ENCODE data around the gene PAMR1.

DNA sequence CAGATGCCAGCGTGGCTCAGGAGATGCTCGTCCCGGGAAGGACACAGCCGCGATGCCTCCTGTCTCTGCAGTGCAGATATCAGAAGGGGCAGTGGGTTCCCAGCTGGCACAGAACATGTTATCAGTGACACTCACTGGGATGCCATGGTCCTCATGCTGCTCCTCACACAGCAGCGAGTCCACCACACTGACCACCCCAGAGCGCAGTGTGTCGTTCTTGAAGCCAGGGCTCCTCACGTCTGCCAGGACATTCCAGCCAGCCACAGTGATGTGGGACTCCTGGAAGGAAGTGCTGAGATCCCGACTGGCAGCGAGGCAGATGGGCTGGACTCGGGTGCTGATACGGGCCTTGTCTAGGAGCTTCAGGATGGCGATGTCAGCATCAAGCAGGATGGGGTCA, 93.0 kb downstream of the PAMR1 start:
- TF ChIP-seq, protein P1, sequence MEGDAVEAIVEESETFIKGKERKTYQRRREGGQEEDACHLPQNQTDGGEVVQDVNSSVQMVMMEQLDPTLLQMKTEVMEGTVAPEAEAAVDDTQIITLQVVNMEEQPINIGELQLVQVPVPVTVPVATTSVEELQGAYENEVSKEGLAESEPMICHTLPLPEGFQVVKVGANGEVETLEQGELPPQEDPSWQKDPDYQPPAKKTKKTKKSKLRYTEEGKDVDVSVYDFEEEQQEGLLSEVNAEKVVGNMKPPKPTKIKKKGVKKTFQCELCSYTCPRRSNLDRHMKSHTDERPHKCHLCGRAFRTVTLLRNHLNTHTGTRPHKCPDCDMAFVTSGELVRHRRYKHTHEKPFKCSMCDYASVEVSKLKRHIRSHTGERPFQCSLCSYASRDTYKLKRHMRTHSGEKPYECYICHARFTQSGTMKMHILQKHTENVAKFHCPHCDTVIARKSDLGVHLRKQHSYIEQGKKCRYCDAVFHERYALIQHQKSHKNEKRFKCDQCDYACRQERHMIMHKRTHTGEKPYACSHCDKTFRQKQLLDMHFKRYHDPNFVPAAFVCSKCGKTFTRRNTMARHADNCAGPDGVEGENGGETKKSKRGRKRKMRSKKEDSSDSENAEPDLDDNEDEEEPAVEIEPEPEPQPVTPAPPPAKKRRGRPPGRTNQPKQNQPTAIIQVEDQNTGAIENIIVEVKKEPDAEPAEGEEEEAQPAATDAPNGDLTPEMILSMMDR (IDR thresholded peaks at IDR 0.05), result no peak
- TF ChIP-seq EZH2 (IDR thresholded peaks at IDR 0.05), result no peak
